ENCODE data around the gene DNAI7. TPM values are rescaled to one million over a fixed set of nuclear protein-coding genes. Genes with fewer than 3 reads are reported as not detected.
A peak's percentile ranks its signal among the peaks of the same experiment; 100 is the strongest.

DNAI7 gene
- total RNA-seq, 2 donors from 2014 or later: 1.6 TPM

GRCh38 chr12:25207846-25208245, 12.9 kb upstream of the DNAI7 start:
- H3K27ac ChIP-seq (ENCODE audit: low read depth, low read length): no peak overlapping the region
- Mint-ChIP-seq H3K4me1 (peaks cover 4% of the 10 kb centered on the region), H3K36me3 (ENCODE audit: low read depth) (peaks cover 38% of the 10 kb centered on the region), H3K27ac (no peak overlapping the region), H3K4me3 (no peak overlapping the region), H3K27me3 (ENCODE audit: insufficient read depth) (no peaks in the 10 kb centered on the region), H3K9me3 (no peaks in the 10 kb centered on the region)
- TF ChIP-seq, protein P1, sequence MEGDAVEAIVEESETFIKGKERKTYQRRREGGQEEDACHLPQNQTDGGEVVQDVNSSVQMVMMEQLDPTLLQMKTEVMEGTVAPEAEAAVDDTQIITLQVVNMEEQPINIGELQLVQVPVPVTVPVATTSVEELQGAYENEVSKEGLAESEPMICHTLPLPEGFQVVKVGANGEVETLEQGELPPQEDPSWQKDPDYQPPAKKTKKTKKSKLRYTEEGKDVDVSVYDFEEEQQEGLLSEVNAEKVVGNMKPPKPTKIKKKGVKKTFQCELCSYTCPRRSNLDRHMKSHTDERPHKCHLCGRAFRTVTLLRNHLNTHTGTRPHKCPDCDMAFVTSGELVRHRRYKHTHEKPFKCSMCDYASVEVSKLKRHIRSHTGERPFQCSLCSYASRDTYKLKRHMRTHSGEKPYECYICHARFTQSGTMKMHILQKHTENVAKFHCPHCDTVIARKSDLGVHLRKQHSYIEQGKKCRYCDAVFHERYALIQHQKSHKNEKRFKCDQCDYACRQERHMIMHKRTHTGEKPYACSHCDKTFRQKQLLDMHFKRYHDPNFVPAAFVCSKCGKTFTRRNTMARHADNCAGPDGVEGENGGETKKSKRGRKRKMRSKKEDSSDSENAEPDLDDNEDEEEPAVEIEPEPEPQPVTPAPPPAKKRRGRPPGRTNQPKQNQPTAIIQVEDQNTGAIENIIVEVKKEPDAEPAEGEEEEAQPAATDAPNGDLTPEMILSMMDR (conservative IDR thresholded peaks at IDR 0.05): no peak
- H3K36me3 ChIP-seq (ENCODE audit: control insufficient read depth, insufficient read depth, low read length): peaks cover 87% of the 10 kb centered on the region
- H3K9me3 ChIP-seq (ENCODE audit: control insufficient read depth, low read length): no peaks in the 10 kb centered on the region
- no peak overlapping the region for H3K4me3 ChIP-seq (ENCODE audit: low read length)
- H3K27me3 ChIP-seq (ENCODE audit: control insufficient read depth, insufficient read depth, low read length, poor library complexity, severe bottlenecking): no peaks in the 10 kb centered on the region
- no peak overlapping the region for H3K9ac ChIP-seq (ENCODE audit: extremely low read depth, low read length, poor library complexity, severe bottlenecking)
- H3K4me1 ChIP-seq (ENCODE audit: control insufficient read depth, insufficient read depth, low read length): no peaks in the 10 kb centered on the region
- WGBS, 2 experiments (ENCODE audit: insufficient coverage in 1 of 2, insufficient read length in 1 of 2): no CpG with 5 or more reads among the region's 1 CpG
- no peak for DNase-seq

DNA sequence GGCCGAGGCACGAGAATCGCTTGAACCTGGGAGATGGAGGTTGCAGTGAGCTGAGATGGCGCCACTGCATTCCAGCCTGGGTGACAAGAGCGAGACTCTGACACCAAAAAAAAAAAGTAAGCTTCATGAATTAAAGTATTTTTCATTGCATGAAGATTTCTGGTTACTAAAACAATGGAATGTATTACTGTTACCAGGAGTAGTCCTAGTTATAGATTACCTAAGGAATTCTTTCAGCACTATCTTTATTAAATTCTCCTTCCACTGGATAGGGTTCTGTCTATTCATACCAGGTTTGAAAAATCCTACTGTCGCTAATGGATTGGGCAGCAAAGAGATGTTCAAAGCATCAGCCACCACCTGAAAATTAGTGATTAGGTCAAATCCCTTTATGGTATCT, 12.5 kb upstream of the DNAI7 start:
- no peak overlapping the region for H3K4me3 Mint-ChIP-seq
- no peaks in the 10 kb centered on the region for H3K9me3 ChIP-seq (ENCODE audit: control insufficient read depth, low read length)
- no peaks in the 10 kb centered on the region for H3K27me3 Mint-ChIP-seq (ENCODE audit: insufficient read depth)
- DNase-seq: no peak
- 97 to 100% methylated on average over 4 to 6 of the region's 6 CpGs for WGBS, 2 experiments (ENCODE audit: insufficient coverage in 1 of 2, insufficient read length in 1 of 2)
- no peak overlapping the region for H3K27ac ChIP-seq (ENCODE audit: low read depth, low read length)
- peaks cover 4% of the 10 kb centered on the region for H3K4me1 Mint-ChIP-seq
- TF ChIP-seq, protein P1 (conservative IDR thresholded peaks at IDR 0.05): no peak
- no peak overlapping the region for H3K4me3 ChIP-seq (ENCODE audit: low read length)
- peaks cover 38% of the 10 kb centered on the region for H3K36me3 Mint-ChIP-seq (ENCODE audit: low read depth)
- no peaks in the 10 kb centered on the region for H3K4me1 ChIP-seq (ENCODE audit: control insufficient read depth, insufficient read depth, low read length)
- H3K27me3 ChIP-seq (ENCODE audit: control insufficient read depth, insufficient read depth, low read length, poor library complexity, severe bottlenecking): no peaks in the 10 kb centered on the region
- no peak overlapping the region for H3K9ac ChIP-seq (ENCODE audit: extremely low read depth, low read length, poor library complexity, severe bottlenecking)
- no peaks in the 10 kb centered on the region for H3K9me3 Mint-ChIP-seq
- H3K36me3 ChIP-seq (ENCODE audit: control insufficient read depth, insufficient read depth, low read length): peaks cover 88% of the 10 kb centered on the region
- no peak overlapping the region for H3K27ac Mint-ChIP-seq

GRCh38 chr12:25202137-25202536, 7.2 kb upstream of the DNAI7 start:
- Histone ChIP-seq H3K4me3 (ENCODE audit: low read length) (no peak overlapping the region), H3K36me3 (ENCODE audit: control insufficient read depth, insufficient read depth, low read length) (peaks cover 48% of the 10 kb centered on the region), H3K27ac (ENCODE audit: low read depth, low read length) (no peak overlapping the region), H3K27me3 (ENCODE audit: control insufficient read depth, insufficient read depth, low read length, poor library complexity, severe bottlenecking) (no peaks in the 10 kb centered on the region), H3K4me1 (ENCODE audit: control insufficient read depth, insufficient read depth, low read length) (no peaks in the 10 kb centered on the region), H3K9me3 (ENCODE audit: control insufficient read depth, low read length) (no peaks in the 10 kb centered on the region), H3K9ac (ENCODE audit: extremely low read depth, low read length, poor library complexity, severe bottlenecking) (no peak overlapping the region)
- DNase-seq: peak; percentile 50
- Mint-ChIP-seq H3K27me3 (ENCODE audit: insufficient read depth) (no peaks in the 10 kb centered on the region), H3K4me1 (peaks cover 6% of the 10 kb centered on the region), H3K4me3 (no peak overlapping the region), H3K27ac (no peak overlapping the region), H3K9me3 (no peaks in the 10 kb centered on the region), H3K36me3 (ENCODE audit: low read depth) (peaks cover 17% of the 10 kb centered on the region)
- TF ChIP-seq, protein P1 (conservative IDR thresholded peaks at IDR 0.05): no peak
- 94 to 99% methylated on average over 2 of the region's 2 CpGs for WGBS, 2 experiments (ENCODE audit: insufficient coverage in 1 of 2, insufficient read length in 1 of 2)

Data from endodermal cell (in vitro differentiated cells).